Ishikawa (cell line): ENCODE measurements around the gene GRM1.

Experiments
- CEBPB ChIP-seq: IDR thresholded peaks from 2 replicates; pipeline ENCODE4 v1.6.1; 2012
- CREB1 ChIP-seq: IDR thresholded peaks from 2 replicates; pipeline ENCODE4 v1.6.1; 2012; ENCODE audit warnings: low read depth
- EGR1 ChIP-seq: IDR thresholded peaks from 2 replicates; pipeline ENCODE4 v1.6.1; 2012
- NFIC ChIP-seq: IDR thresholded peaks from 2 replicates; pipeline ENCODE4 v1.6.1; 2012
- RAD21 ChIP-seq: IDR thresholded peaks from 2 replicates; pipeline ENCODE4 v1.6.1; 2012; ENCODE audit warnings: low read depth
- TAF1 ChIP-seq: IDR thresholded peaks from 2 replicates; pipeline ENCODE4 v1.6.1; 2012; ENCODE audit warnings: low read depth, mild to moderate bottlenecking
- TEAD4 ChIP-seq: IDR thresholded peaks from 2 replicates; pipeline ENCODE4 v1.6.1; 2012
- YY1 ChIP-seq: IDR thresholded peaks from 2 replicates; pipeline ENCODE4 v1.6.1; 2012; ENCODE audit warnings: low read depth
- TF ChIP-seq, protein P1 (sequence below): IDR thresholded peaks from 2 replicates; pipeline ENCODE4 v1.6.1; 2012
- TF ChIP-seq, protein P2 (sequence below): IDR thresholded peaks from 2 replicates; pipeline ENCODE4 v1.6.1; 2012; ENCODE audit warnings: low read depth, mild to moderate bottlenecking

DNA sequence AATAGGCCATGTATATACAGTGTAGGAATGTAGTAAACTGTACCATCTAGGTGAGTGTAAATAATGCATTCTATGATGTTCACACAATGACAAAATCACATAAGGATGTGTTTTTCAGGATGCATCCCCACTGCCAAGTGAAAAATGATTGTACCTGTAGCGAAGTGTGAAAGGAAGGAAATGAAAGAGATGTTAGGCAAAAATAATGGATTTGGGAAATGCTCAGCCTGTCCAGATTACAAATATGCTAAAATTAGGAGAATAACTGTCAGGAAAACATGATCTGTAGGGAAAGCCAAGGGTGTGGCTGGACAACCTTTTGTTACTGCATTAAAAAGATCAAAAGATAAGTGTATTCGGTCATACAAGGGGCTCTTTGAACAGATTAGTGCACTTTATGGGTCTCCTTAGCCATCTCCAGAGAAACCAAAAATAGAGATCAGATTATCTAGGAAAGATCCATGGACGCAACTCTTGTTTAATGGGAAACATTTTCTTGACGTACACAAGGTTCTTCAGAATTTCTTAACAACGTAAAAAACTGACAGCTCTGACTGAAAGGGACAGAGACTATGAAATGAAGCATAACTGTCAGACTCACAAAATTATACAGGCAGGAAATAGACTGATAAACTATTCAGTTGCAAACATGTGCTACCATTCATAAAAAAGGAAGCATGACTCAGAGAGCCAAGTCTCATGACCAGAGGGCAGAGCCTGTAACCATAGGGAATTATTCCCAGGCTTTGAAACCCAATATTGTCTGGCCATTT is 261.1 kb downstream of the GRM1 start:
- TF ChIP-seq NFIC: no peak
- TF ChIP-seq, protein P1, sequence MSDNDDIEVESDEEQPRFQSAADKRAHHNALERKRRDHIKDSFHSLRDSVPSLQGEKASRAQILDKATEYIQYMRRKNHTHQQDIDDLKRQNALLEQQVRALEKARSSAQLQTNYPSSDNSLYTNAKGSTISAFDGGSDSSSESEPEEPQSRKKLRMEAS: no peak
- no peak for TF ChIP-seq TAF1
- TF ChIP-seq, protein P2, sequence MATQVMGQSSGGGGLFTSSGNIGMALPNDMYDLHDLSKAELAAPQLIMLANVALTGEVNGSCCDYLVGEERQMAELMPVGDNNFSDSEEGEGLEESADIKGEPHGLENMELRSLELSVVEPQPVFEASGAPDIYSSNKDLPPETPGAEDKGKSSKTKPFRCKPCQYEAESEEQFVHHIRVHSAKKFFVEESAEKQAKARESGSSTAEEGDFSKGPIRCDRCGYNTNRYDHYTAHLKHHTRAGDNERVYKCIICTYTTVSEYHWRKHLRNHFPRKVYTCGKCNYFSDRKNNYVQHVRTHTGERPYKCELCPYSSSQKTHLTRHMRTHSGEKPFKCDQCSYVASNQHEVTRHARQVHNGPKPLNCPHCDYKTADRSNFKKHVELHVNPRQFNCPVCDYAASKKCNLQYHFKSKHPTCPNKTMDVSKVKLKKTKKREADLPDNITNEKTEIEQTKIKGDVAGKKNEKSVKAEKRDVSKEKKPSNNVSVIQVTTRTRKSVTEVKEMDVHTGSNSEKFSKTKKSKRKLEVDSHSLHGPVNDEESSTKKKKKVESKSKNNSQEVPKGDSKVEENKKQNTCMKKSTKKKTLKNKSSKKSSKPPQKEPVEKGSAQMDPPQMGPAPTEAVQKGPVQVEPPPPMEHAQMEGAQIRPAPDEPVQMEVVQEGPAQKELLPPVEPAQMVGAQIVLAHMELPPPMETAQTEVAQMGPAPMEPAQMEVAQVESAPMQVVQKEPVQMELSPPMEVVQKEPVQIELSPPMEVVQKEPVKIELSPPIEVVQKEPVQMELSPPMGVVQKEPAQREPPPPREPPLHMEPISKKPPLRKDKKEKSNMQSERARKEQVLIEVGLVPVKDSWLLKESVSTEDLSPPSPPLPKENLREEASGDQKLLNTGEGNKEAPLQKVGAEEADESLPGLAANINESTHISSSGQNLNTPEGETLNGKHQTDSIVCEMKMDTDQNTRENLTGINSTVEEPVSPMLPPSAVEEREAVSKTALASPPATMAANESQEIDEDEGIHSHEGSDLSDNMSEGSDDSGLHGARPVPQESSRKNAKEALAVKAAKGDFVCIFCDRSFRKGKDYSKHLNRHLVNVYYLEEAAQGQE: no peak
- no peak for TF ChIP-seq YY1
- no peak for TF ChIP-seq RAD21
- TF ChIP-seq CREB1: no peak
- TF ChIP-seq TEAD4: no peak
- TF ChIP-seq CEBPB: no peak
- no peak for TF ChIP-seq EGR1
